Upper lobe of left lung (tissue), 6 donors: ENCODE measurements around the gene COL9A3. TPM values are rescaled to one million over a fixed set of nuclear protein-coding genes. Genes with fewer than 3 reads are reported as not detected.

ENCODE experiments used
- ATAC-seq, 2 donors: fragments of 200-7000 bp; cut with Tn5 transposase; one replicate each; pipeline ENCODE4 v1.9.1; 2022; ENCODE audit warnings: mild to moderate bottlenecking in 2 of 2, moderate library complexity in 2 of 2; ENCODE audit not compliant: low FRiP score in 2 of 2
- DNase-seq, 2 donors: peaks; one replicate each; pipeline ENCODE4 v3.0.0-alpha.2; 2019 to 2020
- H3K27ac ChIP-seq, 4 donors: fragments of 200-600 bp; sonication (generic); one replicate each; pipeline ENCODE4 v1.5.1; 2016 to 2019
- H3K27me3 ChIP-seq, 4 donors: fragments of 200-600 bp; sonication (generic); one replicate each; pipeline ENCODE4 v1.5.1; 2017 to 2019
- H3K36me3 ChIP-seq, 4 donors: fragments of 200-600 bp; sonication (generic); one replicate each; pipeline ENCODE4 v1.5.1; 2016 to 2019
- H3K4me1 ChIP-seq, 4 donors: fragments of 200-600 bp; sonication (generic); one replicate each; pipeline ENCODE4 v1.5.1; 2018 to 2019
- H3K4me3 ChIP-seq, 4 donors: fragments of 200-600 bp; sonication (generic); one replicate each; pipeline ENCODE4 v1.5.1; 2017 to 2019; ENCODE audit warnings: mild to moderate bottlenecking in 2 of 4, moderate library complexity in 1 of 4
- H3K9me3 ChIP-seq, 4 donors: fragments of 200-600 bp; sonication (generic); one replicate each; pipeline ENCODE4 v1.5.1; 2018 to 2019
- EP300 ChIP-seq, 4 donors: sonication (generic); formaldehyde crosslinking; IDR thresholded peaks; one replicate each; pipeline ENCODE4 v1.5.1; 2017; ENCODE audit warnings: antibody characterized with exemption in 4 of 4, control low read depth in 2 of 4
- POLR2A ChIP-seq, 4 donors: fragments of 450-650 bp; IDR thresholded peaks; one replicate each; pipeline ENCODE4 v1.5.1; 2016 to 2017; ENCODE audit warnings: antibody characterized with exemption in 4 of 4, mild to moderate bottlenecking in 2 of 4
- POLR2AphosphoS5 ChIP-seq, 2 donors: sonication (generic); formaldehyde crosslinking; IDR thresholded peaks; one replicate each; pipeline ENCODE4 v1.5.1; 2017; ENCODE audit warnings: antibody characterized with exemption in 2 of 2
- WGBS, 2 donors: methylation state at CpG; one replicate each; pipeline ENCODE4 v1.1.5; 2017 to 2018; 5-methylcytosine and 5-hydroxymethylcytosine counted together
- total RNA-seq, 6 donors: library from RNA; depleted of rRNA in 4 of 6; stranded (reverse); fragments of >200 nt in 4 of 6; gene quantifications; one replicate each; pipeline versions ENCODE4 v1.1.0 to v1.2.1, GENCODE V29; 2016 to 2021
- TF ChIP-seq, protein P1 (sequence below), 6 experiments: fragments of 450-650 bp in 4 of 6; fragments of 200-600 bp in 2 of 6; sonication (generic) in 2 of 6; IDR thresholded peaks; one replicate each; pipeline ENCODE4 v1.5.1; 2016 to 2019; ENCODE audit warnings: antibody characterized with exemption in 6 of 6
- donor health status: DM: no; HTN: no; CAD: no; lungs with moderate emphysema.
- donor health status: DM: no; HTN: yes; CAD: no; lungs with severe emphysema.

COL9A3 gene
- total RNA-seq, 6 donors from 2014 or later, result 0.57 to 8.4 (median 2.1) TPM; not detected in 1

DNA sequence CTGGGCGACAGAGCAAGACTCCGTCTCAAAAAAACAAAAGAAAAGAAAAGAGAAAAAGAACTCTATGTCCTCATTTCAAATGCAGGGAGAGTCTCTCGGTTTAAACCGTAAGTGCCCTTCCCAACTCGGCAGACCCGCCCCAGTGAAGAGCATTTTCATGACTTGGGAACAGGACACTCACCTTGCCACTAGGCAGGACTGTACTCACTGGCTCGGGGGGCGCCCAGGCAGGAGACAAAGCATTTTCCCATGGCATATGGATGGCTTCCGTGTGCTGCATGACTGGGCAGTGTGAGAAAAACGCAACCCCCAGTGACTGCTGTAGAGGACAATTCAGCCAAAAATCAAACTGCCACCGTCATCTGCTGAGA, 44.2 kb upstream of the COL9A3 start:
- Histone ChIP-seq H3K36me3 (no peaks in the 10 kb centered on the region), H3K9me3 (no peaks in the 10 kb centered on the region), H3K27ac (no peak overlapping the region), H3K4me1 (peaks cover 5 to 24% (median 9%) of the 10 kb centered on the region in 4 donors), H3K4me3 (no peak overlapping the region), H3K27me3 (no peaks in the 10 kb centered on the region)
- WGBS, 2 donors, result 75 to 82% methylated on average over 9 to 11 of the region's 11 CpGs
- DNase-seq, result no peak
- ATAC-seq, result no peak
- no peak for TF ChIP-seq EP300 (IDR thresholded peaks at IDR 0.05)
- no peak for TF ChIP-seq POLR2A (IDR thresholded peaks at IDR 0.05)
- TF ChIP-seq, protein P1, sequence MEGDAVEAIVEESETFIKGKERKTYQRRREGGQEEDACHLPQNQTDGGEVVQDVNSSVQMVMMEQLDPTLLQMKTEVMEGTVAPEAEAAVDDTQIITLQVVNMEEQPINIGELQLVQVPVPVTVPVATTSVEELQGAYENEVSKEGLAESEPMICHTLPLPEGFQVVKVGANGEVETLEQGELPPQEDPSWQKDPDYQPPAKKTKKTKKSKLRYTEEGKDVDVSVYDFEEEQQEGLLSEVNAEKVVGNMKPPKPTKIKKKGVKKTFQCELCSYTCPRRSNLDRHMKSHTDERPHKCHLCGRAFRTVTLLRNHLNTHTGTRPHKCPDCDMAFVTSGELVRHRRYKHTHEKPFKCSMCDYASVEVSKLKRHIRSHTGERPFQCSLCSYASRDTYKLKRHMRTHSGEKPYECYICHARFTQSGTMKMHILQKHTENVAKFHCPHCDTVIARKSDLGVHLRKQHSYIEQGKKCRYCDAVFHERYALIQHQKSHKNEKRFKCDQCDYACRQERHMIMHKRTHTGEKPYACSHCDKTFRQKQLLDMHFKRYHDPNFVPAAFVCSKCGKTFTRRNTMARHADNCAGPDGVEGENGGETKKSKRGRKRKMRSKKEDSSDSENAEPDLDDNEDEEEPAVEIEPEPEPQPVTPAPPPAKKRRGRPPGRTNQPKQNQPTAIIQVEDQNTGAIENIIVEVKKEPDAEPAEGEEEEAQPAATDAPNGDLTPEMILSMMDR (IDR thresholded peaks at IDR 0.05), result no peak
- TF ChIP-seq POLR2AphosphoS5 (IDR thresholded peaks at IDR 0.05), result no peak

DNA sequence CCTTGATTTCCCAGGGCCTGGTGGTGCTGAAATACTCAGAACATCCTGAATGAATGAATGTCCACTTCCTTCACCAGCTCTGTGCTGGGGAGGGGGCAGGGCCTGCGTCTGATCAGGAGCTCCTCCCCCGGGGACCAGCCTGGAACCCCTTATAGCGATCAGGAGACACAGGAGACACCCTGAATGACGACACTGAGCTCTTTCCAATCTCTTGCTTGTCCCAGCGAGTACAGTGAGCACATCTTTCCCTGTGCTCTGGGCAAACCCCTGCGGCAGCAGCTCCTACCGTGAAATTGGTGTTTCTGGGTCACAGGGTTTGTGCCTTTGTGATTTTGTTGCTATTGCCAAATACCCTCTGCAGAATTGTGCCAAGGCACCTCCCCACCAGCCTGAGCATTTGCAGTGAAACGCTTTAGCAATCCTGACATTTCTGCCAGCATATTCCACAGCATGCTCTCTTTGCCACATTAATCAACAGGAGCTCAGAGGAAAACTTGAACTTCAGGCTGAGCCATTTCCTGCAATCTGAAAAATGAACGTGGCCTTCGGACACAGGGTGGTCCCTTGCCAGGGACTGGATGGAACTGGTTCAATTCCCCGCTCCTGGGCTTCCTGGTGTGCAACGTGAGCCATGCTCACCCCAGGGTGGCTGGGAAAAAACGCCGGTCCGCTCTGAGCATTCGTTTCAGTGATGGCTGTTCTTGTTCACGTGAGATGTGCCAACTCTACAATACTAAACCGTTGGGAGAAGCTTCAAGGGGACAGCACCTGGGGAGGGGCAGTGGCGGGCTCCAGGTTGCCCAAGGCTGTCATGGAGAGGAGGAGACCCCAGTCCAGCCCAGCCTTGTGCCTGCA, 43.6 kb upstream of the COL9A3 start:
- ATAC-seq, result no peak
- Histone ChIP-seq H3K36me3 (no peaks in the 10 kb centered on the region), H3K4me1 (peaks cover 5 to 23% (median 9%) of the 10 kb centered on the region in 4 donors), H3K27me3 (no peaks in the 10 kb centered on the region), H3K9me3 (no peaks in the 10 kb centered on the region), H3K27ac (no peak overlapping the region), H3K4me3 (no peak overlapping the region)
- WGBS, 2 donors, result 43 to 53% methylated on average over 10 to 19 of the region's 19 CpGs
- DNase-seq, result no peak
- no peak for TF ChIP-seq POLR2AphosphoS5 (IDR thresholded peaks at IDR 0.05)
- TF ChIP-seq, protein P1 (IDR thresholded peaks at IDR 0.05), result no peak
- TF ChIP-seq POLR2A (IDR thresholded peaks at IDR 0.05), result no peak
- TF ChIP-seq EP300 (IDR thresholded peaks at IDR 0.05), result no peak

DNA sequence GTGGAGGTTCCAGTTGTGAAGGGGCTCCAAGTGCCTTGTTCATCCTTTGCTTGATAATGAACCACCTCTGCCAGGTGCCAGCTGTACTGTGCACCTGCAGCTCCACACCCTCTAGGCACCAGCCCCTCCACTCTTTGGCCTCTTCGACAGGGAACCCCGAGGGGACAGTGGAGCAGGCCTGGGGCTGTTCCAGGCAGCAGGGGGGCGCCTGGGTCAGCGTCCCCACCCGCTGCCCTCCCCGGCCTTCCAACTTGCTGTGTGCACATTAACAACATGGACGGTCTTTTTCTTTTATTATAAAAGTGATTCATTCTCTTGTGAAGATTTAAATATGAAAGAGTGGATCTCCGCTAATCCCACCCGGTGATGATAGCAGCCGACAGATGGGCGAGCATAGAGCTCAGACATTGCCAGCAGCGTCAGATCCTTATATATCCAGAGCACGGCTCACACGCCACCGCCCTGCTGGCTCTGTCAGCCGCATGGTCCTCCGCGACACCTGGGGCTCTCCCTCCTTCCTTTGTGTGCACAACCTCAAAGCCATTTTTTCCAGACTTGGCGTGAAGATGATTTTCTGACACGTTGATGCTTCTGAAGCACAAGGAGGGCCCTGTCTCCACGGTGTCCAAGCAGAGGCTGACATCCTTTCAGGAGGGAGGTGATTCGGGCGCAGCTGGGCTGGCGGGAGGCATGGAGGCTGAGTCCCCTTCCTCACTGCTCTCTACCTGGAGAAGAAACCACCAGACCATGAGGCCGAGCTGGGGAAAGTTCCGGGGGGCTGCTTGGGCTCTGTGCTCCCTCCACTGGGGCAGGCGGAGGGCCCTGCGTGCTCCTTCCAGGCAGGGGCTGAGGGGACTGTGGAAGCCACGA, 42.8 kb upstream of the COL9A3 start:
- WGBS, 2 donors, result 83 to 84% methylated on average over 25 to 29 of the region's 29 CpGs
- ATAC-seq (no peak), DNase-seq (peak in 1 of 2 donors; percentile 58)
- no peaks in the 10 kb centered on the region for H3K36me3 ChIP-seq
- H3K27me3 ChIP-seq, result no peaks in the 10 kb centered on the region
- H3K27ac ChIP-seq, result no peak overlapping the region
- peaks cover 5 to 15% (median 9%) of the 10 kb centered on the region in 4 donors for H3K4me1 ChIP-seq
- TF ChIP-seq, protein P1 (IDR thresholded peaks at IDR 0.05), result no peak
- TF ChIP-seq POLR2A (IDR thresholded peaks at IDR 0.05), result no peak
- no peak for TF ChIP-seq POLR2AphosphoS5 (IDR thresholded peaks at IDR 0.05)
- TF ChIP-seq EP300 (IDR thresholded peaks at IDR 0.05), result no peak
- H3K9me3 ChIP-seq, result no peaks in the 10 kb centered on the region
- H3K4me3 ChIP-seq, result no peak overlapping the region

DNA sequence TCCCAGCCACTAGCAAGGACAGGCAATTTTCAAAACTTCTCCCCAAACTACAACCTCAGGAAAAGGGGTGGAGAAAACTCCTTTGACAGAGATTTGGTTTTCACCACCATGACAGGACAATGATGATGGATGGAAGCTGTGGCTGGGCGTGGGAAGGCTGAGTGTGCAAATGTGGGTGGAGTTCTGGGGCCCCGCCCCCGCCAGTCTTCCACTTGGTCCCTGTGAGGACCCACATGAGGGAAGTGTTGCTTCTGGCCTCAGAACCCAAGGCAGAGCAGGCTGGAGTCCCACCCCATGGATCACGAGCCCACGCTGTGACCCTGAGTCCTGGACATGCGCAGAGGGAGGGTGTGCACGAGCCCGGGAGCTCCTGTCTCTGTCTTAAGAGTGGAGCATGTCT, 42.1 kb upstream of the COL9A3 start:
- H3K27me3 ChIP-seq, result no peaks in the 10 kb centered on the region
- no peaks in the 10 kb centered on the region for H3K36me3 ChIP-seq
- no peaks in the 10 kb centered on the region for H3K9me3 ChIP-seq
- no peak for ATAC-seq
- no peak overlapping the region for H3K4me3 ChIP-seq
- H3K4me1 ChIP-seq, result peaks cover 5 to 15% (median 9%) of the 10 kb centered on the region in 4 donors
- TF ChIP-seq, protein P1 (IDR thresholded peaks at IDR 0.05), result no peak
- TF ChIP-seq POLR2AphosphoS5 (IDR thresholded peaks at IDR 0.05) (no peak), POLR2A (IDR thresholded peaks at IDR 0.05) (no peak), EP300 (IDR thresholded peaks at IDR 0.05) (no peak)
- 45 to 68% methylated on average over 3 to 8 of the region's 8 CpGs for WGBS, 2 donors
- peak; percentile 36 to 53 for DNase-seq
- no peak overlapping the region for H3K27ac ChIP-seq
